ENCODE data around the gene LARP6. TPM values are rescaled to one million over a fixed set of nuclear protein-coding genes. Genes with fewer than 3 reads are reported as not detected.
"Not testable (repeated sequence)": the region's sequence is repeated elsewhere in the genome, so short reads cannot be mapped to it uniquely, and the experiment has no call there.

Gene LARP6
- total RNA-seq, 1 donor from 2014 or later: 7.1 TPM

- no peak for DNase-seq (ENCODE audit: low read depth in 2 of 2)
These were observed 5.5 kb upstream of the LARP6 start for GRCh38 chr15:70859322-70859908.

GRCh38 chr15:70858614-70859321 lies 4.8 kb upstream of the LARP6 start:
- not testable (repeated sequence) for DNase-seq (ENCODE audit: low read depth in 2 of 2)

GRCh38 chr15:70857562-70858285 lies 3.8 kb upstream of the LARP6 start:
- DNase-seq (ENCODE audit: low read depth in 2 of 2): no peak

GRCh38 chr15:70856884-70857561 lies 3.1 kb upstream of the LARP6 start:
- DNase-seq (ENCODE audit: low read depth in 2 of 2): peak; percentile 79 to 99

- no peak for DNase-seq (ENCODE audit: low read depth in 2 of 2)
These were observed 2.4 kb upstream of the LARP6 start for GRCh38 chr15:70856177-70856883.

GRCh38 chr15:70855764-70856163 lies 1.8 kb upstream of the LARP6 start:
- no peak for DNase-seq (ENCODE audit: low read depth in 2 of 2)

GRCh38 chr15:70854666-70854976 lies 664 bp upstream of the LARP6 start:
- DNase-seq (ENCODE audit: low read depth in 2 of 2): peak; percentile 28 to 39

- DNase-seq (ENCODE audit: low read depth in 2 of 2): peak; percentile 18 to 74
These were observed 512 bp downstream of the LARP6 start for GRCh38 chr15:70853318-70853972.

- DNase-seq (ENCODE audit: low read depth in 2 of 2): peak in 1 of 2 donors; percentile 77
These were observed 1.2 kb downstream of the LARP6 start for GRCh38 chr15:70852501-70853317.

GRCh38 chr15:70851889-70852288 lies 2.1 kb downstream of the LARP6 start:
- no peak for DNase-seq (ENCODE audit: low read depth in 2 of 2)

- no peak for DNase-seq (ENCODE audit: low read depth in 2 of 2)
These were observed 8.2 kb downstream of the LARP6 start for GRCh38 chr15:70845602-70846360.

- DNase-seq (ENCODE audit: low read depth in 2 of 2): no peak
These were observed 16.5 kb downstream of the LARP6 start for GRCh38 chr15:70837476-70837875.

- DNase-seq (ENCODE audit: low read depth in 2 of 2): no peak
These were observed 18.1 kb downstream of the LARP6 start for GRCh38 chr15:70835841-70836240.

GRCh38 chr15:70835415-70835814 lies 18.5 kb downstream of the LARP6 start:
- DNase-seq (ENCODE audit: low read depth in 2 of 2): no peak

- DNase-seq (ENCODE audit: low read depth in 2 of 2): no peak
These were observed 19.0 kb downstream of the LARP6 start for GRCh38 chr15:70834999-70835398.

- peak; percentile 54 to 62 for DNase-seq (ENCODE audit: low read depth in 2 of 2)
These were observed 19.8 kb downstream of the LARP6 start for GRCh38 chr15:70833861-70834765.

- no peak for DNase-seq (ENCODE audit: low read depth in 2 of 2)
These were observed 20.5 kb downstream of the LARP6 start for GRCh38 chr15:70833422-70833821.

- no peak for DNase-seq (ENCODE audit: low read depth in 2 of 2)
These were observed 21.8 kb downstream of the LARP6 start for GRCh38 chr15:70832176-70832575.

All from lung microvascular endothelial cell (primary cell).